Erythroblast (primary cell): ENCODE data around the gene ANKRD62.

Source experiments
- GATA1 ChIP-seq: IDR thresholded peaks from 2 replicates; pipeline ENCODE4 v1.6.1; 2011; ENCODE audit warnings: low read depth, mild to moderate bottlenecking, control low read depth, low read length, moderate library complexity
- POLR2A ChIP-seq: IDR thresholded peaks from 2 replicates; pipeline ENCODE4 v1.6.1; 2011; ENCODE audit warnings: mild to moderate bottlenecking, low read length

- TF ChIP-seq POLR2A (no peak), GATA1 (no peak)
Observed at GRCh38 chr18:12056034-12056883, 37.4 kb upstream of the ANKRD62 start.
